ENCODE measurements around the gene RFWD3.

The RFWD3 gene, protein sequence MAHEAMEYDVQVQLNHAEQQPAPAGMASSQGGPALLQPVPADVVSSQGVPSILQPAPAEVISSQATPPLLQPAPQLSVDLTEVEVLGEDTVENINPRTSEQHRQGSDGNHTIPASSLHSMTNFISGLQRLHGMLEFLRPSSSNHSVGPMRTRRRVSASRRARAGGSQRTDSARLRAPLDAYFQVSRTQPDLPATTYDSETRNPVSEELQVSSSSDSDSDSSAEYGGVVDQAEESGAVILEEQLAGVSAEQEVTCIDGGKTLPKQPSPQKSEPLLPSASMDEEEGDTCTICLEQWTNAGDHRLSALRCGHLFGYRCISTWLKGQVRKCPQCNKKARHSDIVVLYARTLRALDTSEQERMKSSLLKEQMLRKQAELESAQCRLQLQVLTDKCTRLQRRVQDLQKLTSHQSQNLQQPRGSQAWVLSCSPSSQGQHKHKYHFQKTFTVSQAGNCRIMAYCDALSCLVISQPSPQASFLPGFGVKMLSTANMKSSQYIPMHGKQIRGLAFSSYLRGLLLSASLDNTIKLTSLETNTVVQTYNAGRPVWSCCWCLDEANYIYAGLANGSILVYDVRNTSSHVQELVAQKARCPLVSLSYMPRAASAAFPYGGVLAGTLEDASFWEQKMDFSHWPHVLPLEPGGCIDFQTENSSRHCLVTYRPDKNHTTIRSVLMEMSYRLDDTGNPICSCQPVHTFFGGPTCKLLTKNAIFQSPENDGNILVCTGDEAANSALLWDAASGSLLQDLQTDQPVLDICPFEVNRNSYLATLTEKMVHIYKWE

DNA sequence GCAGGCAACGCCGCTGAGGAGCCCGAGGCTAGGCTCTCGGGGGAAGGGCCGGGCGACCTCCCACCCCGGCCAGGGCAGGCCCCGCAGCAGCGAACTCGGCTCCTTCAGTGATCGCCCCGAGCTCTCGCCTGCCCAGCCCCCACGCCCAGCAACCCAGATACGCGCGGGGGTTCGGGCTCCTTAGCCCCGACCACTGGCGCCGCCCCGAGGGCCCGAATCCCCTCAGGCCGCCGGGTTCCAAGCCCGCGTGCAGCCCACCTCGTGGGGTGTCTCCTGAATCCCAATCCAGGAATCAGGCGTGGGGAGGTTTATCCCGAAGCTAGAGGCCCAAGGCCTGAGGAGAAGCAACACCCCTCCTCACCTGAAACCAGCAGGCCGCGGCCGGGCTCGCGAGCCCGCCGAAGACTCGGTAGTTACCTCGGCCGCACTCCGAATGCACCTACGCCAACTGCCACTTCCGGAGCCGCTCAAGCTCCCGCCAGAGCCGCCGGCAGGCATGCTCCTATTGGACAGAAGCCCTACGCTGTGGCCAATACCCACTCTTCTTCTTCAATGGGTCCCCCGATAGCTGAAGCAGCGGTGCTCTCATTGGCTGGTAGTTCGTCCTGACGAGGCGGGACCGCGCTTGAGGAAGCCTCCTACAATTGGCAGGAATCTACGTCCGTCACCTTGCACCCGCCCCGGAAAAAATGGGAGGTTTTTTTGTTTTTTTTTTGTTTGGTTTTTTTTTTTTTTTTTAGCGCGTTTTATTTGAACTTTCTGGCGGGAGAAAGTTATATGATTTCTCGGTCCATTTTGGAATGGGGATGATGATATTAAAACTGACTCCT, at the start of gene RFWD3:
TSS of gene RFWD3 (minus strand) at position 453 of the 830 bp plus-strand sequence. CDS start 5,428 bp downstream, outside the sequence.
- H3K36me3 Mint-ChIP-seq (ENCODE audit: low read depth): peaks cover 39% of the 10 kb centered on the region
- no peaks in the 10 kb centered on the region for H3K9me3 Mint-ChIP-seq
- H3K4me1 Mint-ChIP-seq (ENCODE audit: low read depth): peaks cover 54% of the 10 kb centered on the region
- H3K27me3 Mint-ChIP-seq: no peaks in the 10 kb centered on the region
- peak within 1 kb of the TSS; percentile 96 for H3K27ac Mint-ChIP-seq
- peak within 1 kb of the TSS; percentile 87 for H3K4me3 Mint-ChIP-seq

DNA sequence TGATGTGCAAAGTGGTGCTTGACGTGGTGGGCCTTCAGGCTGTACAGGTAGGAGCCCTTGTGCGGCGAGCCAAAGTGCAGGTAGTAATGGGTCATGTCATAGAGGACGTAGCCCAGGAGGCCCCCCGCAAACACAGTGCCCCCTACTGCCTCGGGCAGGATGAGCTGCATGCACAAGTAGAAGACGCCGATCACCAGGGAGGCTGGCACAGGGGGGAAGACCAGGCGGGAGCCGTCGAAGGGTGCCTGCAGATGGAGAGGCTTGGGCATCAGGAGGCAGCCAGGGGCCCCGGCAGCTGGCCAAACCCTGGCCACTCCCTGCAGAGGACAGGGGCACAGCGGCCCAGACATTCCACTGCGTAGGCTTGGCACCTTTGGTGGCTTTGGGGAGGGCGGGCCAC, 49.7 kb upstream of the RFWD3 start:
- Mint-ChIP-seq H3K27me3 (no peaks in the 10 kb centered on the region), H3K4me3 (no peak overlapping the region), H3K36me3 (ENCODE audit: low read depth) (no peaks in the 10 kb centered on the region), H3K9me3 (no peaks in the 10 kb centered on the region), H3K4me1 (ENCODE audit: low read depth) (no peaks in the 10 kb centered on the region), H3K27ac (no peak overlapping the region)

DNA sequence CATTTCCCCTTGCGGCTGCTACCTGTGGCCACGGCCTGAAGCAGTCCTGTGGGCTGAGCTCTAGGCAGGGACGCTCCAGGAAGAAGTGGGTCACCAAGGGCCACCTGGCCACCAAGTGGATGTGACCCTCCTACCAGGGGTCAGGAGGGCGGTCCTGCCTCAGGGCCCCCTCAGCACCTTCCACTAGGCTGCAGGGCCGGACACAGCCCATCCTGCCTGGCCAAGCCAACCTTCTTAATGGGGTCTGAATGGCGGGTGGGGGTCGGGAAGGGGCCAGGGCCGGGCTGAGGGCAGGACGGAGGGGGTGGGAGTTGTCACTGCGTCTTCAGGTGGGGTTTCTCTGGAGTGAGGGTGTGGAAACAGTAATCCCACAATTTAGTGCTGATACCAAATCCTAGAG, 47.2 kb upstream of the RFWD3 start:
- no peaks in the 10 kb centered on the region for H3K9me3 Mint-ChIP-seq
- H3K27me3 Mint-ChIP-seq: no peaks in the 10 kb centered on the region
- H3K27ac Mint-ChIP-seq: no peak overlapping the region
- H3K4me1 Mint-ChIP-seq (ENCODE audit: low read depth): peaks cover 6% of the 10 kb centered on the region
- H3K36me3 Mint-ChIP-seq (ENCODE audit: low read depth): no peaks in the 10 kb centered on the region
- H3K4me3 Mint-ChIP-seq: no peak overlapping the region

GRCh38 chr16:74713325-74713724, 46.6 kb upstream of the RFWD3 start:
- no peaks in the 10 kb centered on the region for H3K27me3 Mint-ChIP-seq
- H3K4me1 Mint-ChIP-seq (ENCODE audit: low read depth): peaks cover 6% of the 10 kb centered on the region
- no peaks in the 10 kb centered on the region for H3K36me3 Mint-ChIP-seq (ENCODE audit: low read depth)
- no peaks in the 10 kb centered on the region for H3K9me3 Mint-ChIP-seq
- no peak overlapping the region for H3K4me3 Mint-ChIP-seq
- no peak overlapping the region for H3K27ac Mint-ChIP-seq

GRCh38 chr16:74711938-74712337, 45.3 kb upstream of the RFWD3 start:
- H3K27ac Mint-ChIP-seq: no peak overlapping the region
- peaks cover 6% of the 10 kb centered on the region for H3K4me1 Mint-ChIP-seq (ENCODE audit: low read depth)
- no peaks in the 10 kb centered on the region for H3K9me3 Mint-ChIP-seq
- H3K36me3 Mint-ChIP-seq (ENCODE audit: low read depth): no peaks in the 10 kb centered on the region
- H3K4me3 Mint-ChIP-seq: no peak overlapping the region
- H3K27me3 Mint-ChIP-seq: no peaks in the 10 kb centered on the region

DNA sequence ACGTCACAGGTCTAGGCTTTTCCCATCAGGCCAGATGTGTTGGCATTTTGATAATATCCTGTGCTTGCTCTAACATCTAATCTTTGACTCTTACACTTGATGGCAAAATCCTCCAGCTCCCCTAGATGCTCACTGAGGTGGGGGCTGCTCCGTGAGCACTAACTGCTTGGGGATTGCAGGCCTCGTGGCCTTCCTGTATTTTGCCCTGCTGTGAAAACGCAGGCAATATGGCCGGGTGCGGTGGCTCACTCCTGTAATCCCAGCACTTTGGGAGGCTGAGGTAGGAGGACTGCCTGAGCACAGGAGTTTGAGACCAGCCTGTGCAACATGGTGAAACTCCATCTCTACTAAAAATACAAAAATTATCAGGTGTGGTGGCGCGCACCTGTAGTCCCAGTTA, 43.7 kb upstream of the RFWD3 start:
- Mint-ChIP-seq H3K4me1 (ENCODE audit: low read depth) (peaks cover 6% of the 10 kb centered on the region), H3K36me3 (ENCODE audit: low read depth) (no peaks in the 10 kb centered on the region), H3K9me3 (no peaks in the 10 kb centered on the region), H3K27me3 (no peaks in the 10 kb centered on the region), H3K27ac (no peak overlapping the region), H3K4me3 (no peak overlapping the region)

- Mint-ChIP-seq H3K27ac (no peak overlapping the region), H3K4me3 (no peak overlapping the region)
These were observed 42.8 kb upstream of the RFWD3 start for GRCh38 chr16:74709441-74709877.

GRCh38 chr16:74700438-74701225, 34.0 kb upstream of the RFWD3 start, which contains the start of gene MLKL:
MLKL (minus strand) TSS chr16:74700862; CDS start chr16:74695757, 5,105 bp downstream.
- Mint-ChIP-seq H3K9me3 (no peaks in the 10 kb centered on the region), H3K27ac (peak within 1 kb of the TSS; percentile 100), H3K4me1 (ENCODE audit: low read depth) (peaks cover 61% of the 10 kb centered on the region), H3K4me3 (peak within 1 kb of the TSS; percentile 100), H3K27me3 (no peaks in the 10 kb centered on the region), H3K36me3 (ENCODE audit: low read depth) (peaks cover 26% of the 10 kb centered on the region)

More at GRCh38 chr16:74709441-74709877, 42.8 kb upstream of the RFWD3 start:
- Mint-ChIP-seq H3K4me1 (ENCODE audit: low read depth) (peaks cover 6% of the 10 kb centered on the region), H3K27me3 (no peaks in the 10 kb centered on the region), H3K36me3 (ENCODE audit: low read depth) (no peaks in the 10 kb centered on the region), H3K9me3 (no peaks in the 10 kb centered on the region)

GRCh38 chr16:74700116-74700437, 33.4 kb upstream of the RFWD3 start:
- no peaks in the 10 kb centered on the region for H3K27me3 Mint-ChIP-seq
- peak overlapping the region; percentile 100 for H3K4me3 Mint-ChIP-seq
- H3K27ac Mint-ChIP-seq: peak overlapping the region; percentile 100
- peaks cover 66% of the 10 kb centered on the region for H3K4me1 Mint-ChIP-seq (ENCODE audit: low read depth)
- peaks cover 31% of the 10 kb centered on the region for H3K36me3 Mint-ChIP-seq (ENCODE audit: low read depth)
- no peaks in the 10 kb centered on the region for H3K9me3 Mint-ChIP-seq

- H3K36me3 Mint-ChIP-seq (ENCODE audit: low read depth): peaks cover 33% of the 10 kb centered on the region
- peak overlapping the region; percentile 100 for H3K4me3 Mint-ChIP-seq
- H3K27ac Mint-ChIP-seq: peak overlapping the region; percentile 74
- no peaks in the 10 kb centered on the region for H3K9me3 Mint-ChIP-seq
- peaks cover 66% of the 10 kb centered on the region for H3K4me1 Mint-ChIP-seq (ENCODE audit: low read depth)
- no peaks in the 10 kb centered on the region for H3K27me3 Mint-ChIP-seq
These were observed 33.0 kb upstream of the RFWD3 start for GRCh38 chr16:74699666-74700065.

DNA sequence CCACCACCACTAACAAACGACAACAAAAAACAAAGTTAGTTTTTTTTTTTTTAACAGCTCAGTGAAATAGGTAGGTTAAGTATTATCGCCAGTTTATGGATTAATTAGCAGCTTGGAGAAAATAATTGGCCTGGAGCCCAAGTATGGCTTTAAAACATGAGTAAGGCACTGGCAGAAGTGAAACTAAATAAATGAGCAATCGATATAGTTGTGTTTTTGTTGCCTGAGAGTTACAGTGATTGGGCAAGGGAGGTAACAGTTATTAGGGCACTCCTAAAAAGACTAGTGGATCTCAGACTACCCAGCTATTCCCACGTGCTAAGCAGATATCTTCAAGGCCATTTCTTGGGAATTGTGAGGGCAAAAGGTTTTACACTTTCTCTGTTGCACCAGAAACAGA, 31.5 kb upstream of the RFWD3 start:
- H3K27me3 Mint-ChIP-seq: no peaks in the 10 kb centered on the region
- H3K4me1 Mint-ChIP-seq (ENCODE audit: low read depth): peaks cover 66% of the 10 kb centered on the region
- peaks cover 40% of the 10 kb centered on the region for H3K36me3 Mint-ChIP-seq (ENCODE audit: low read depth)
- peak overlapping the region; percentile 52 for H3K27ac Mint-ChIP-seq
- H3K9me3 Mint-ChIP-seq: no peaks in the 10 kb centered on the region
- H3K4me3 Mint-ChIP-seq: peak overlapping the region; percentile 100

DNA sequence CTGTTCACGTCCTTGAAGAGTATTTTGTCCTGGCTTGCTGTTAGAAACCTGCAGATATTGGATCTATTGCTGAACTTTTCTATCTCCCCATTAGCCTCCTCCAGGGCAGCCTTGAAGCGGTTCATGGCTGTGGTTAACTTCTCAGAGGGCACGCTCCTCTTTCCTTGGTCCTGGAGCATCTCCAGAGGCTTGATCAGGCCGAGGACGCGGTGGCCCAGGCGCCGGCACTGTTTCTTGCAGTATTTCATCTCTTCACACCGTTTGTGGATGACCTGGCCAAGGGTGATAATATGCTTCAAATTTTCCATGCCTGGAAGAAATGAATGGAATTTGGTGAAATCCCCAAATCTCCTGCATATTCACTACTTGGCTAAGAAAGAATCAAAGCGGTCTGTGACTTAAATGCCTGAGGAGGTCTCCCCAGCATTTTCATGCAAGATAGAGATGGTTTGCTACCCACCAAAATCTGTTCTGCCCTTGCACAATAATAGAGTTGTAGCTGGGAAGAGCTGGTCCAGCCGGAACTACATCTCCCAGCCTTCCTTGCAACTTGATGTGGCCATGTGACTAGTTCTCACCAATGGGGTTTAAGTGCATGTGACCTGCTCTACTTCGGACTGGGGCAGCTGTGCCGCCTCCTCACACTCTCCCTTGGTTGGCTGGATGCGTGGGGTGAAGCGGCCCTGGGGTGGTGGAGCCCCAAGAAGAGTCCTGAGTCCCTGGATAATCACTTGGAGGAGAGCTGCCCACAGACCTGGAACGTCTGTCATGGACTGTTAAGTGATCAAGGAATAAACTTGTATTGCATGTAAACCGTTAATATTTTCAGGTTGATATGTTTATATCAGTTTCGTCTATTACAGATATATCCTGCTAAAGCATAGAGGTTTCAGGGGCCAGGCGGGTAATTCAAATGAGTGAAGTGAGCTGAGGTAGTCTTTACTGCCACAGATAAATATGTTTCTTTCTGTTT, 29.1 kb upstream of the RFWD3 start:
- Mint-ChIP-seq H3K4me3 (peak overlapping the region; percentile 54), H3K36me3 (ENCODE audit: low read depth) (peaks cover 62% of the 10 kb centered on the region), H3K27ac (no peak overlapping the region), H3K27me3 (no peaks in the 10 kb centered on the region), H3K4me1 (ENCODE audit: low read depth) (peaks cover 50% of the 10 kb centered on the region), H3K9me3 (no peaks in the 10 kb centered on the region)

DNA sequence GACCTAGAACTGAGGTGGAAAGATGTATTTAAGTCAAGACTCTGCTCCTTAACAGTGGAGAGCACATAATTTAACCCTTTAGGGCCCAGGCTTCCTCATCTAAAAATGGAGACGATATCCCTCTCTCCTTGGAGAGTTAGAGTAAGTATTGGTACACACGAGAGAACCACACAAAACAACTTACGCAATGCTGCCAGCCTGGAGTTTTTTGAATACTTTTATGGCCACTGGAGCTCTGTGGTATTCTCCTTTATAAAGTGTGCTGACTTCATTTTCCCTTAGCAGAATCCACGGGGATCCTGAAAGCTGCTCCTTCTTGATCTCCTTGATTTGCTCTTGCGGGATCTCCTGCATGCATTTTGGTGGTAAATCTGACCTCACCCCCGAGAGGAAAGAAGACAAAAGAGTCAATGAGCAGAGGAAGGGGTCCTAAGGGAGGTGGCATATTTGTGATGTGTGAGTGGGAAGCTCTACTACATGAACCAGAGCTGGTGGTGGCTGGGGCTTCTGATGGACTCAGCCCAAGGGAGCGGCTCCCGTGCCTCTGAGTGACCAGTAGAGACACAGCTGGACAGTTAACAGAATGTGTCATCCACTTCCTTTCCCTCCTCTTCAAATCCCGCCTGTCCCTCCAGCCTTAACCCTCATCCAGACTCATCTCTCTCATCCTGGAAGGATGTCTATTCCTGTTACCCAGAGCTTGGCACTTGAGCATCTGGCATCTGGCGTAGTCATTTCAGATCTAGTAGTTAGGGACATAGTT, 24.6 kb upstream of the RFWD3 start:
- H3K9me3 Mint-ChIP-seq: no peaks in the 10 kb centered on the region
- no peak overlapping the region for H3K4me3 Mint-ChIP-seq
- H3K36me3 Mint-ChIP-seq (ENCODE audit: low read depth): peaks cover 77% of the 10 kb centered on the region
- peaks cover 12% of the 10 kb centered on the region for H3K4me1 Mint-ChIP-seq (ENCODE audit: low read depth)
- H3K27ac Mint-ChIP-seq: no peak overlapping the region
- no peaks in the 10 kb centered on the region for H3K27me3 Mint-ChIP-seq

All from stimulated activated naive CD8-positive, alpha-beta T cell treated with anti-CD3 and anti-CD28 coated beads, Interleukin-15, Interleukin-2, amounts not matched to agents 100 ng/mL and 50 ng/mL, for 24 hours (primary cell).